ENCODE data around the gene PRRG3. TPM values are rescaled to one million over a fixed set of nuclear protein-coding genes. Genes with fewer than 3 reads are reported as not detected.

PRRG3 gene
- total RNA-seq, 1 donor, result not detected

GRCh38 chrX:151741606-151742005, 46.3 kb downstream of the PRRG3 start:
- no peak for DNase-seq (ENCODE audit: low read depth in 2 of 3, low spot score in 2 of 3)

GRCh38 chrX:151742311-151742710, 47.1 kb downstream of the PRRG3 start:
- no peak for DNase-seq (ENCODE audit: low read depth in 2 of 3, low spot score in 2 of 3)

GRCh38 chrX:151743651-151744470, 48.6 kb downstream of the PRRG3 start:
- DNase-seq (ENCODE audit: low read depth in 2 of 3, low spot score in 2 of 3), result no peak

GRCh38 chrX:151745651-151746050, 50.4 kb downstream of the PRRG3 start:
- DNase-seq (ENCODE audit: low read depth in 2 of 3, low spot score in 2 of 3), result no peak

- DNase-seq (ENCODE audit: low read depth in 2 of 3, low spot score in 2 of 3), result no peak
These were observed 51.2 kb downstream of the PRRG3 start for GRCh38 chrX:151746502-151746901.

GRCh38 chrX:151750511-151750910, 55.3 kb downstream of the PRRG3 start:
- no peak for DNase-seq (ENCODE audit: low read depth in 2 of 3, low spot score in 2 of 3)

GRCh38 chrX:151752847-151753246, 57.6 kb downstream of the PRRG3 start:
- no peak for DNase-seq (ENCODE audit: low read depth in 2 of 3, low spot score in 2 of 3)

GRCh38 chrX:151753313-151754046, 58.2 kb downstream of the PRRG3 start:
- DNase-seq (ENCODE audit: low read depth in 2 of 3, low spot score in 2 of 3), result peak in 2 of 3 donors; percentile 11 to 36

- DNase-seq (ENCODE audit: low read depth in 2 of 3, low spot score in 2 of 3), result no peak
These were observed 58.8 kb downstream of the PRRG3 start for GRCh38 chrX:151754047-151754429.

- no peak for DNase-seq (ENCODE audit: low read depth in 2 of 3, low spot score in 2 of 3)
These were observed 59.5 kb downstream of the PRRG3 start for GRCh38 chrX:151754641-151755215.

Other genes starting within 250 kb of the PRRG3 start
- not detected for gene PASD1, start 131.8 kb upstream of the PRRG3 start, total RNA-seq
- not detected for gene FATE1, start 20.6 kb downstream of the PRRG3 start, total RNA-seq
- not detected for gene CNGA2, start 39.3 kb downstream of the PRRG3 start, total RNA-seq
- not detected for gene MAGEA4, start 217.4 kb downstream of the PRRG3 start, total RNA-seq